Esophagus (tissue), 2 donors: ENCODE results near the gene NAPB. TPM values are rescaled to one million over a fixed set of nuclear protein-coding genes. Genes with fewer than 3 reads are reported as not detected.

Experiments
- H3K27ac ChIP-seq, 2 donors: one replicate each; pipeline ENCODE4 v1.5.1; 2013; ENCODE audit warnings: low read depth in 2 of 2, mild to moderate bottlenecking in 2 of 2, inconsistent platforms in 1 of 2, low read length in 1 of 2, moderate library complexity in 1 of 2
- H3K27me3 ChIP-seq, 2 donors: one replicate each; pipeline ENCODE4 v1.6.1; 2013; ENCODE audit warnings: low read length in 2 of 2, control low read depth in 1 of 2, mild to moderate bottlenecking in 1 of 2; ENCODE audit not compliant: insufficient read depth in 2 of 2, control insufficient read depth in 1 of 2
- H3K36me3 ChIP-seq, 2 donors: one replicate each; pipeline ENCODE4 v1.6.1; 2013; ENCODE audit warnings: low read length in 1 of 2; ENCODE audit not compliant: control insufficient read depth in 2 of 2, insufficient read depth in 2 of 2
- H3K4me1 ChIP-seq, 2 donors: one replicate each; pipeline ENCODE4 v1.6.1; 2013; ENCODE audit warnings: low read length in 1 of 2; ENCODE audit not compliant: control insufficient read depth in 2 of 2, insufficient read depth in 2 of 2
- H3K4me3 ChIP-seq, 2 donors: one replicate each; pipeline ENCODE4 v1.5.1; 2013; ENCODE audit warnings: low read length in 2 of 2, mild to moderate bottlenecking in 2 of 2, low read depth in 1 of 2, moderate library complexity in 1 of 2
- H3K9me3 ChIP-seq, 2 donors: one replicate each; pipeline ENCODE4 v1.6.1; 2013; ENCODE audit warnings: mild to moderate bottlenecking in 2 of 2, low read depth in 1 of 2, low read length in 1 of 2, moderate library complexity in 1 of 2; ENCODE audit not compliant: control insufficient read depth in 2 of 2, insufficient read depth in 1 of 2
- WGBS, 2 donors: extraction: QIAGEN DNeasy Blood & Tissue Kit; methylation state at CpG; one replicate each; pipeline ENCODE4 v1.1.7; 2013; 5-methylcytosine and 5-hydroxymethylcytosine counted together
- polyA plus RNA-seq, 2 donors: library from polyadenylated mRNA; stranded (reverse); fragments of 200-250 nt; gene quantifications; one replicate each; pipeline ENCODE4 v1.2.3, GENCODE V29; 2013
- donor health status: healthy with polysubstance abuse.
- donor health status: Bipolar disorder and iron deficiency.

NAPB gene
- polyA plus RNA-seq, 2 donors: 3.4 to 4.7 TPM

DNA sequence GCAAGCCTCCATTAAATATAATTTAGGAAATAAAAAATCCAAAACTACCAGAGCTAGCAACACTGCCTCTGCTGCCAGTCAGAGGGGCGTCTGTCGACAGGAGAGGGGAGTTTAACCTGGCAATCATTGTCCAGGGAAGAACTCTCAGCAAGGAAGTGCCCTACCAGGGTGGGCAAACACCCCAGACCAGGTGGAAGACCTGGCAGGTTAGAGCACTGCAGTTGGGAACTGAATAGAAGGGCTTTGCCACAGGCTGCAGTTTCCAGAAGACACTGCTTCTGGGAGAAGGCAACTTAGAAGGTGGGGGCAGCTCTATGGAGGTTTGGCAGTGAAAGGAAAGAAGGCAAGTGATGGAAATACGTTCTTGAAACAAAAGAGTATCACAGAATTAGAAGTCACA, 11.5 kb downstream of the NAPB start:
- no peaks in the 10 kb centered on the region for H3K9me3 ChIP-seq
- no peaks in the 10 kb centered on the region for H3K4me1 ChIP-seq
- WGBS, 2 donors: 84 to 87% methylated on average over 3 of the region's 3 CpGs
- H3K27me3 ChIP-seq: no peaks in the 10 kb centered on the region
- no peak overlapping the region for H3K4me3 ChIP-seq
- H3K36me3 ChIP-seq: no peaks in the 10 kb centered on the region
- no peak overlapping the region for H3K27ac ChIP-seq

DNA sequence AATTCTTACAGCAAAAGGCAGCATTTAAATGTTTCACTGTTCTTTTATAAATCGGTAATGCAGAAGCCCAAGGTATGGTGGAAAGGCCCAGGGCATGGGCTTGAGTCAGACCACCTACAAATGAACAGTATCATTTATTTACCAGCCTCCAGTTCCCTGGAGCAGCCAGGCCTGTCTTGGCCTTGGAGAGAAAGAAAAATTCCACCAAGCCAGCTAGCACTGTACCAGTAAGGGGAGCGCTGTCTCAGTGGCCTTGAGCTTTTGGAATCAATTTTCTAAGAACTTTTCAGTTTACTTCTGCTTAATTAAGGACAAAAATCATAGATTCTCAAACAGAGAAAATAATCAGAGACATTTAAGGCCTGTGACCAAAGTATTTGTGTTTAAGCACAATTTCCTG, 12.3 kb downstream of the NAPB start:
- WGBS, 2 donors: 85 to 98% methylated on average over 2 of the region's 2 CpGs
- H3K9me3 ChIP-seq: no peaks in the 10 kb centered on the region

DNA sequence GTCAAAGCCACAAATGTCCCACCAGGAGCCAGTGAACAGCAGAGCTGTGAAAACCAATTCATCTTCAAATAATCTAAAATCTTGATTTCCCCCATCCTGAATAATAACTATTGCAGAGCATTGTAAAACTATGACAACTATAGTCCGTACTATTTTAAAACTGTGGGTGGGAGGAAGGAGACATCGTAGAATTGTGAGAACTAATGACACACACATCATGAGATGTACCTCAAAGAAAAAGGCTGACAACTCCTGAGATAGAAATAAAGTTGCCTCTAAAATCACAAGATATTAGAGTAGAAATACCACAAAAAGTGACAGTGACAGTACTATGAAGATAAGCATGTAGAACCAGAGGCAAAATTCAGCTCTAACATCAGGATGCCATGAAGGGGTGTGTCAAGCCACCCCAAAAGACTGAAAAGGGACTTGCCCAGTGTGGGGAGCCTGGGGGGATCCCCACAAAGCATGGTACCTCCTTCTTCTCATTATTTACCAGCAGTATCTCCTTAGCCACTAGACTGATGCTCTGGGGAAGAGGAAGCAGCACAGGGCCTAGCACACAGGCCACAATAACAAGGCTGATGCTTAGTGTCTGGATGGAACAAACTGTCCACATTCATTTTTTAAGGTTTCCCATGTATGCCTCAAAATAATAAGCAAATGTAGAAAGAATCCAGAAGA, 13.4 kb downstream of the NAPB start:
- Histone ChIP-seq H3K36me3 (no peaks in the 10 kb centered on the region), H3K9me3 (no peaks in the 10 kb centered on the region), H3K4me3 (no peak overlapping the region), H3K27ac (no peak overlapping the region), H3K4me1 (no peaks in the 10 kb centered on the region), H3K27me3 (no peaks in the 10 kb centered on the region)
- WGBS, 2 donors: 77 to 84% methylated on average over 2 of the region's 2 CpGs

More for the DNA sequence above, 12.3 kb downstream of the NAPB start:
- Histone ChIP-seq H3K4me1 (no peaks in the 10 kb centered on the region), H3K27me3 (no peaks in the 10 kb centered on the region), H3K27ac (no peak overlapping the region), H3K4me3 (no peak overlapping the region), H3K36me3 (no peaks in the 10 kb centered on the region)

DNA sequence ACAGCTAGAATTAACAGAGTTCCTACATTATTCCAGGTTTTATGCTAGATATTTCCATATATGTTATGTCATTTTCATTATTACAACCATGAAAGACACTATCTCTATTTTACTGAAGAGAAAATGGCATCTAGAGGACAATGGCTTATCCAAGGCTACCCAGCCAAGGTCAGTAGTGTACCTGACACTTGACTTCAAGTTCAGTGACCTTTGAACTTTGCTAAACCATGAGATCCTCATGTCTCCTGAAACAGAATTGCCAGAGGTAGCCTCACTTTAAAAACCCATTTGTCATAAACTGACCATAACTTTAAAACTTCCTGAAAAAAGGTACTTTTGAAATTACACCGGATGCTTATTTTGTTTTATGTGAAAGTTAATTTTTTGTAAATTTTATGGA, 14.4 kb downstream of the NAPB start:
- no peak overlapping the region for H3K27ac ChIP-seq
- no peaks in the 10 kb centered on the region for H3K36me3 ChIP-seq
- H3K4me1 ChIP-seq: no peaks in the 10 kb centered on the region
- 98 to 99% methylated on average over 1 of the region's 1 CpG for WGBS, 2 donors
- no peak overlapping the region for H3K4me3 ChIP-seq
- no peaks in the 10 kb centered on the region for H3K9me3 ChIP-seq
- H3K27me3 ChIP-seq: no peaks in the 10 kb centered on the region

DNA sequence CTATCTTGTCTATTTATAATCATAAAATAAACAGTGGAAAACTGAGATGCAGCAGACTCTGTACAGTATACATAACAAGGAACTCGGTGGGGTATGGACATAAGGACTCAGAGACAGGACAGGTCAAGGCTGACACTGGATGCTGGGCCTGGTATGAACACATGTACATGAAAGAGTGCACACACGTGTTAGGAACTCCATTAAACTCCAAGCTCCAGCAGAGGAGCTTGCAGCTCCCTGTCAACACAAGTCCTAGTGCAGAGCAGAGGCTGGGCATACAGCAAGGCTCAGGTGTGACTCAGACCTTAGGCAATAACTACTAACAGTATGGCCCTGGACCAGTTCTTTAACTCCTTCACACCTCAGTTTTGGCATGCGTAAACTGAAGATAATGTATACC, 17.1 kb downstream of the NAPB start:
- H3K27me3 ChIP-seq: no peaks in the 10 kb centered on the region
- H3K36me3 ChIP-seq: no peaks in the 10 kb centered on the region
- no peak overlapping the region for H3K4me3 ChIP-seq
- WGBS, 2 donors: 41 to 48% methylated on average over 3 of the region's 3 CpGs
- H3K4me1 ChIP-seq: no peaks in the 10 kb centered on the region
- H3K27ac ChIP-seq: peak overlapping the region in 1 of 2 donors; percentile 15
- H3K9me3 ChIP-seq: no peaks in the 10 kb centered on the region

DNA sequence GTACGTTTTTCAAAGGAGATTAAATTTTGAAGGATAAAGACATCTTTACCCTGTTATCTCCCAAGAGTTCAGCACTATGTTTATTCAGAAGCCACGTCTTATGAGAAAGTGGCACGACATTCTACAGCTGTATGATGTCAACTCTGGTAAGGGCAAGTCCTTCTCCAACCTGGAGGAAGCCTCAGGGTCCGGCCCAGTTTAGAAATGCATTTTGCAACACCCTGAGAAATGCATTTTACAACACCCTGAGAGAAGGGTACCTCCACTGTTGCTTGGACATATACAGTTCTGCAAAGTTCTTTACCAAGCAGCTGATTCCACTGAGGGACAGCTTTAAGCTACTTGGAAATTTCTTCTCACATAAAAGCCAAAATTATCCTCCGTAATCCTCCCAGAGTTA, 17.5 kb downstream of the NAPB start:
- Histone ChIP-seq H3K4me3 (no peak overlapping the region), H3K36me3 (no peaks in the 10 kb centered on the region), H3K27me3 (no peaks in the 10 kb centered on the region), H3K27ac (no peak overlapping the region), H3K4me1 (no peaks in the 10 kb centered on the region), H3K9me3 (no peaks in the 10 kb centered on the region)
- WGBS, 2 donors: 63 to 70% methylated on average over 5 of the region's 5 CpGs

DNA sequence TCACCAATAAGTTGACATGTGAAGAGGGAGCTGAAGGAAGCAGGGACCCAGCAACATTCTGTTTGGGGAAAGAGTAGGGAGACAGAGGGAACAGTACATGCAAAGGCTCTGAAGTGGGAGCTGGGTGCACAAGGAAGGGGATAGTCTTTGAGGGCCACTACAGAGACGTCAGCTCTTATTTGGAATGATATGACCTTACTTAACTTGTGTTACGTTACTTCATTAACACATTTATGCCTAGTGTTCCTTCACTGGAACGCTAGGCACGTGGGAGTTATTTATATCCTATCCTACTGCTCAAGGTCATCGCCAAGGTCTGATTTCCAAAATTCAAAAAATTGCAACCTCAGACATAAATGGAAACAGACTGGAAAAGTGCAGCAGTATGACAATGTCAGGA, 20.2 kb downstream of the NAPB start:
- 88 to 93% methylated on average over 5 of the region's 5 CpGs for WGBS, 2 donors
- H3K36me3 ChIP-seq: no peaks in the 10 kb centered on the region
- no peaks in the 10 kb centered on the region for H3K4me1 ChIP-seq
- no peak overlapping the region for H3K4me3 ChIP-seq
- H3K9me3 ChIP-seq: no peaks in the 10 kb centered on the region
- no peak overlapping the region for H3K27ac ChIP-seq
- H3K27me3 ChIP-seq: no peaks in the 10 kb centered on the region

DNA sequence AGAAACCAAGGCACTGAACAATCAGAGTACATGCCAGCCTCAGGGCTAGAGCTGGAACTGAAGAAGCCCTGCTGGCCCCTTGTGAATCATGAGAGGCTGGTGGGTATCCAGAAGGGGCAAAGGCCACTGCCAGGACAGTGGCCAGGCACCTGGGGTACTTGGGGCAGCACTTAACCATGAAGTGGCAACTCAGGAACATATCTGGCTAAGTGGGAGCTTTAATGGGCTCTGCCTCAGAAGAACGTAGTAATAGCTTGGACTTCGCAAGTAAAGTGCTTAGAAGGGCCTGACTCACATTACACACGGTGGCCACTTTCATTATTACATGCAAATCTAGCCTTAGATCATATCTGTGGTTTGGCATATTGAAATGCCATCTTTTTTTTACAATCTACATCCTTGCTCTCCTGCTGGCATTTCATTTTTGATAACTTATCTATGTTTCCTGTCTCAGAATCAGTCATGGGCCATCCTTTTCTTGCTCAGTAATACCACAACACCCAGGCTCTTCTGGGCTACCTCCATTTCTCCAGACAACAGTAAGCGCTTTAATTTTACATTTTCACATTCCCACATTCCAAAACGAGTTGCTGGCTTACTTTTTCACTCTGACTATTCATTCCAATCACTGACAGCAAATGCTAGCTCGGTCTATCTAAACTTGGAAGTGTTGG, 21.6 kb downstream of the NAPB start:
- Histone ChIP-seq H3K36me3 (peaks cover 1 to 4% of the 10 kb centered on the region in 2 donors), H3K9me3 (no peaks in the 10 kb centered on the region), H3K4me3 (no peak overlapping the region), H3K4me1 (no peaks in the 10 kb centered on the region), H3K27me3 (no peaks in the 10 kb centered on the region), H3K27ac (no peak overlapping the region)
- WGBS, 2 donors: 69 to 75% methylated on average over 6 of the region's 6 CpGs

DNA sequence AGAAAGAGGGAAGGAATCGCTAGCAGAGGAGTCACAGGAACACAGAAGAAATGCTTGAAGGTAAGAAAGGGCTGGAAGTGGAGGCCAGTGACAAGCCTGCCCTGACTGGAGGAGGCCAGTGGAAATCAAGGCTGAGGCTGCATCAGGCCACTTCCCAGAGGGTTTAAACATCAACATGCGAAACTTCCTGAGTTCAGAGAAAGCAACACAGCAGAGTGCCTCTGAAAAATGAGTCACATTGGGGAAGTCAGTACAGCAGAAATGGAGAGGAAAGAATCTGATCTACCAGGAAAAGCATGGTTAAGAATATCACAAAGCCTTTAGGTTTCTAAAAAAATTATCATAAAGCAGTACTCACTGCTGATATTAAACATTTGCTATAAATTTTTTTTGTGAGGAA, 23.3 kb downstream of the NAPB start:
- WGBS, 2 donors: 83 to 84% methylated on average over 2 of the region's 2 CpGs
- Histone ChIP-seq H3K4me3 (no peak overlapping the region), H3K9me3 (no peaks in the 10 kb centered on the region), H3K27me3 (no peaks in the 10 kb centered on the region), H3K36me3 (peaks cover 10 to 16% of the 10 kb centered on the region in 2 donors), H3K4me1 (no peaks in the 10 kb centered on the region), H3K27ac (no peak overlapping the region)
